Measurements from ENCODE around the gene GPR141. TPM values are rescaled to one million over a fixed set of nuclear protein-coding genes. Genes with fewer than 3 reads are reported as not detected.

The GPR141 gene
- total and polyA plus RNA-seq, 9 of the 15 experiments (the other 6 are each of a cell fraction or from before 2014, with no cell fraction given) = not detected

DNA sequence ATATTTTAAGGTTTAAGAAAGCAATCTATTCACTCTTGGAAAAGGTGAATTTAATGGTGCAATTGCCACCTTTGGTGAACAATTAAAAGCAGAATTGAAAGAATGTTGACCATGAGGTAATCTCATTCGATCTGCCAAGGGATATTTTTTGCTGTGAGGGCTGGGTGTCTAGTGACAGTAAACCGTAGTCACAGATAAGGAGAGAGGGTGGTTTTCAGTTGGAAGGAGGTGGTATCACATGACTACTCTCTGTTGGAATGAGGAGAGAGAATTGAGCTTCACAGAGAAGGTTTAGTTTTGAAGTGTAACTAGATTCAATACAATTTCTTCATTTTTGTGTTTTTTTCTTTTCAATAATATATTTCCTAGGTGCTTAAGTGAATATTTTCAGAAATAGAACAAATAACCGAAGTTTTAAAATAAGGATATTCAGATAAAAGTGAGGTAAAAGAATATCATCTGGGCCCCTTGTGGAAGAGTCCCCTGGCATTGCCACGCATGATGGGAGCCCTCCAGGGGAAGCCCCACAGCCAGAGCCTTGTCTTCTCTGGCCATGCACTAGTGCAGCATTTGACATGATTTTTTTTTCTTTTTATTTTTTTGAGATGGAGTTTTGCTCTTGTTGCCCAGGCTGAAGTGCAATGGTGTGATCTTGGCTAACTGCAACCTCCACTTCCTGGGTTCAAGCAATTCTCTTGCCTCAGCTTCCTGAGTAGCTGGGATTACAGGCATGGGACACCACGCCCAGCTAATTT is 73.4 kb downstream of the GPR141 start:
- DNase-seq (ENCODE audit: extremely low read depth in 1 of 4, low spot score in 3 of 4) (peak in 1 of 4 experiments; percentile 25), FAIRE-seq (no peak), ATAC-seq (peak; percentile 51; the same call in 1 of the 3 replicates)
- no peaks in the 10 kb centered on the region for H3K9me3 ChIP-seq (replicated peaks; ENCODE audit: control insufficient read depth, insufficient read depth, low read depth, low read length)
- intact Hi-C loops (cut with micrococcal nuclease) = no loop called here
- 11% methylated on average over 5 of the region's 5 CpGs for WGBS (ENCODE audit: insufficient coverage, low coverage, missing lambda C conversion rate)
- H3K4me3 ChIP-seq = no peak overlapping the region
- peak overlapping the region; percentile 16; the same call in 1 of the 2 replicates for H3K4me2 ChIP-seq (ENCODE audit: insufficient read depth, low read length)
- no peaks in the 10 kb centered on the region for H3K27me3 ChIP-seq (ENCODE audit: control insufficient read depth in 2 of 2, insufficient read depth in 2 of 2, low read length in 2 of 2)
- no peaks in the 10 kb centered on the region for H3K79me2 ChIP-seq (ENCODE audit: control insufficient read depth, insufficient read depth, low read length)
- POLR2A ChIA-PET = interaction anchor here (0.6 to 1.2 kb wide), 4 partner anchors 10 to 405 kb away, joined by 3 to 5 read pairs (median 4); no protein-coding TSS in a partner anchor
- in situ Hi-C loops (cut with MboI) = no loop called here
- no peaks in the 10 kb centered on the region for H3K9me1 ChIP-seq (ENCODE audit: control insufficient read depth, insufficient read depth, low read length)
- H4K20me1 ChIP-seq (replicated peaks; ENCODE audit: control insufficient read depth, insufficient read depth, low read length) = no peaks in the 10 kb centered on the region
- BruUV-seq (replicated peaks) = no TSS peak
- no peaks in the 10 kb centered on the region for H3K36me3 ChIP-seq (ENCODE audit: control insufficient read depth, insufficient read depth, low read length)
- CTCF ChIA-PET (ENCODE audit: low intra/inter-chr PET ratio) = no interaction called here
- peak overlapping the region; percentile 14 for H2AFZ ChIP-seq (ENCODE audit: low read depth, low read length)
- no peak overlapping the region for H3K27ac ChIP-seq (ENCODE audit: extremely low read depth, low read depth, low read length)
- H3K9ac ChIP-seq (ENCODE audit: insufficient read depth in 1 of 2, low read depth in 2 of 2, low read length in 2 of 2) = no peak overlapping the region
- H3K4me1 ChIP-seq (replicated peaks in 1 of 2; ENCODE audit: control insufficient read depth in 2 of 2, insufficient read depth in 2 of 2, low read length in 2 of 2) = no peaks in the 10 kb centered on the region; a peak in 1 of 5 replicates
- TF ChIP-seq, protein P1, sequence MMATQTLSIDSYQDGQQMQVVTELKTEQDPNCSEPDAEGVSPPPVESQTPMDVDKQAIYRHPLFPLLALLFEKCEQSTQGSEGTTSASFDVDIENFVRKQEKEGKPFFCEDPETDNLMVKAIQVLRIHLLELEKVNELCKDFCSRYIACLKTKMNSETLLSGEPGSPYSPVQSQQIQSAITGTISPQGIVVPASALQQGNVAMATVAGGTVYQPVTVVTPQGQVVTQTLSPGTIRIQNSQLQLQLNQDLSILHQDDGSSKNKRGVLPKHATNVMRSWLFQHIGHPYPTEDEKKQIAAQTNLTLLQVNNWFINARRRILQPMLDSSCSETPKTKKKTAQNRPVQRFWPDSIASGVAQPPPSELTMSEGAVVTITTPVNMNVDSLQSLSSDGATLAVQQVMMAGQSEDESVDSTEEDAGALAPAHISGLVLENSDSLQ (IDR thresholded peaks at IDR 0.05) = 0 out of 2 replicates have a peak, but pooled peaks have one; percentile 49
- TF ChIP-seq POLR2AphosphoS2 (IDR thresholded peaks at IDR 0.05; ENCODE audit: low read length) (no peak), POLR2B (IDR thresholded peaks at IDR 0.05; ENCODE audit: low read depth, partially characterized antibody) (no peak), SETDB1 (IDR thresholded peaks at IDR 0.05; ENCODE audit: low read length) (no peak), SLC30A9 (CRISPR knock-in tag; IDR thresholded peaks at IDR 0.05) (no peak), RFX7 (CRISPR knock-in tag; IDR thresholded peaks at IDR 0.05) (no peak), CBX8 (IDR thresholded peaks at IDR 0.05; ENCODE audit: borderline replicate concordance, extremely low read depth, low read depth, low read length, poor library complexity, severe bottlenecking) (no peak)
- TF ChIP-seq, protein P2, sequence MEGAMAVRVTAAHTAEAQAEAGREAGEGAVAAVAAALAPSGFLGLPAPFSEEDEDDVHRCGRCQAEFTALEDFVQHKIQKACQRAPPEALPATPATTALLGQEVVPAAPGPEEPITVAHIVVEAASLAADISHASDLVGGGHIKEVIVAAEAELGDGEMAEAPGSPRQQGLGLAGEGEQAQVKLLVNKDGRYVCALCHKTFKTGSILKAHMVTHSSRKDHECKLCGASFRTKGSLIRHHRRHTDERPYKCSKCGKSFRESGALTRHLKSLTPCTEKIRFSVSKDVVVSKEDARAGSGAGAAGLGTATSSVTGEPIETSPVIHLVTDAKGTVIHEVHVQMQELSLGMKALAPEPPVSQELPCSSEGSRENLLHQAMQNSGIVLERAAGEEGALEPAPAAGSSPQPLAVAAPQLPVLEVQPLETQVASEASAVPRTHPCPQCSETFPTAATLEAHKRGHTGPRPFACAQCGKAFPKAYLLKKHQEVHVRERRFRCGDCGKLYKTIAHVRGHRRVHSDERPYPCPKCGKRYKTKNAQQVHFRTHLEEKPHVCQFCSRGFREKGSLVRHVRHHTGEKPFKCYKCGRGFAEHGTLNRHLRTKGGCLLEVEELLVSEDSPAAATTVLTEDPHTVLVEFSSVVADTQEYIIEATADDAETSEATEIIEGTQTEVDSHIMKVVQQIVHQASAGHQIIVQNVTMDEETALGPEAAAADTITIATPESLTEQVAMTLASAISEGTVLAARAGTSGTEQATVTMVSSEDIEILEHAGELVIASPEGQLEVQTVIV (CRISPR knock-in tag; IDR thresholded peaks at IDR 0.05; ENCODE audit: borderline replicate concordance) = no peak
- TF ChIP-seq, protein P3, sequence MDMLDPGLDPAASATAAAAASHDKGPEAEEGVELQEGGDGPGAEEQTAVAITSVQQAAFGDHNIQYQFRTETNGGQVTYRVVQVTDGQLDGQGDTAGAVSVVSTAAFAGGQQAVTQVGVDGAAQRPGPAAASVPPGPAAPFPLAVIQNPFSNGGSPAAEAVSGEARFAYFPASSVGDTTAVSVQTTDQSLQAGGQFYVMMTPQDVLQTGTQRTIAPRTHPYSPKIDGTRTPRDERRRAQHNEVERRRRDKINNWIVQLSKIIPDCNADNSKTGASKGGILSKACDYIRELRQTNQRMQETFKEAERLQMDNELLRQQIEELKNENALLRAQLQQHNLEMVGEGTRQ (CRISPR knock-in tag; IDR thresholded peaks at IDR 0.05) = peak; percentile 58
- TF ChIP-seq, protein P4, sequence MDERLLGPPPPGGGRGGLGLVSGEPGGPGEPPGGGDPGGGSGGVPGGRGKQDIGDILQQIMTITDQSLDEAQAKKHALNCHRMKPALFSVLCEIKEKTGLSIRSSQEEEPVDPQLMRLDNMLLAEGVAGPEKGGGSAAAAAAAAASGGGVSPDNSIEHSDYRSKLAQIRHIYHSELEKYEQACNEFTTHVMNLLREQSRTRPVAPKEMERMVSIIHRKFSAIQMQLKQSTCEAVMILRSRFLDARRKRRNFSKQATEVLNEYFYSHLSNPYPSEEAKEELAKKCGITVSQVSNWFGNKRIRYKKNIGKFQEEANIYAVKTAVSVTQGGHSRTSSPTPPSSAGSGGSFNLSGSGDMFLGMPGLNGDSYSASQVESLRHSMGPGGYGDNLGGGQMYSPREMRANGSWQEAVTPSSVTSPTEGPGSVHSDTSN (CRISPR knock-in tag; IDR thresholded peaks at IDR 0.05; ENCODE audit: low read depth) = no peak
- TF ChIP-seq, protein P4 (tag; conservative IDR thresholded peaks at IDR 0.05; ENCODE audit: low read depth) = peak; percentile 56

Data from K562 (cell line).